HepG2 (cell line): ENCODE results near the gene ZMYND8. TPM values are rescaled to one million over a fixed set of nuclear protein-coding genes. Genes with fewer than 3 reads are reported as not detected.
A peak's percentile ranks its signal among the peaks of the same experiment; 100 is the strongest.

Source experiments
- ATAC-seq: fragments of 200-7000 bp; cut with Tn5 transposase; 3 replicates; pipeline ENCODE4 v1.9.1; 2020; ENCODE audit warnings: mild to moderate bottlenecking, moderate library complexity
- BruUV-seq: library from RNA; stranded (reverse); fragments of 400-500 nt; replicated peaks from 2 replicates; lab custom pipeline; 2021; lab: Mats Ljungman, UMichigan
- CTCF ChIA-PET: fragments of 300-600 bp; formaldehyde crosslinking; extraction: SDS; loops from one replicate; lab custom pipeline; 2021; ENCODE audit warnings: low total read pairs, inconsistent platforms, low intra/inter-chr PET ratio; lab: Yijun Ruan, JAX
- POLR2A ChIA-PET: fragments of 350-600 bp; sonication (Branson Sonifier 250); formaldehyde crosslinking; loops from one replicate; lab custom pipeline; 2020; ENCODE audit warnings: antibody characterized with exemption, inconsistent platforms; lab: Yijun Ruan, JAX
- DNase-seq: peaks from one replicate; pipeline ENCODE4 v3.0.0-alpha.2; 2015; ENCODE audit warnings: low spot score
- FAIRE-seq: peaks from 3 replicates; lab custom pipeline; 2011; peaks lifted over from hg19 to GRCh38; lab: Jason Lieb, UNC
- H2AFZ ChIP-seq: one replicate; pipeline ENCODE4 v1.6.1; 2011; ENCODE audit warnings: low read length, inconsistent platforms
- H3K27ac ChIP-seq: fragments of 300-600 bp; 3 replicates; pipeline ENCODE4 v1.8.0; 2011; ENCODE audit warnings: mixed run types, mild to moderate bottlenecking, mixed read lengths, low read length, inconsistent platforms; ENCODE audit not compliant: insufficient read depth; ENCODE audit errors: extremely low read length
- H3K27me3 ChIP-seq, 2 experiments: fragments of 200-600 bp in 1 of 2; 2 replicates in 1 of 2; 3 replicates in 1 of 2; pipeline versions ENCODE4 v1.6.0 to v1.8.0; 2011; ENCODE audit warnings: low read length in 2 of 2, mild to moderate bottlenecking in 2 of 2, moderate library complexity in 2 of 2, inconsistent platforms in 1 of 2; ENCODE audit not compliant: insufficient read depth in 2 of 2, control insufficient read depth in 1 of 2
- H3K36me3 ChIP-seq, 2 experiments: fragments of 200-600 bp in 1 of 2; replicated peaks in 1 of 2; 2 replicates in 1 of 2; 3 replicates in 1 of 2; pipeline versions ENCODE4 v1.5.1 to v1.8.0; 2011; ENCODE audit warnings: low read length in 2 of 2, inconsistent platforms in 1 of 2; ENCODE audit not compliant: insufficient read depth in 2 of 2, control insufficient read depth in 1 of 2
- H3K4me1 ChIP-seq: 2 replicates; pipeline ENCODE4 v1.5.1; 2012; ENCODE audit warnings: low read length, inconsistent platforms; ENCODE audit not compliant: insufficient read depth
- H3K4me2 ChIP-seq: 2 replicates; pipeline ENCODE4 v1.6.0; 2011; ENCODE audit warnings: low read depth, low read length, inconsistent platforms
- H3K4me3 ChIP-seq, 3 experiments: fragments of 200-600 bp in 1 of 3; sonication (generic), shearing (Covaris generic) in 1 of 3; replicated peaks in 1 of 3; 2 replicates each; pipeline ENCODE4 v1.5.1; 2011 to 2016; ENCODE audit warnings: low read length in 3 of 3, inconsistent platforms in 2 of 3, low read depth in 2 of 3, mild to moderate bottlenecking in 2 of 3, control low read depth in 1 of 3, mixed read lengths in 1 of 3; ENCODE audit not compliant: insufficient read depth in 1 of 3
- H3K79me2 ChIP-seq: one replicate; pipeline ENCODE4 v1.6.1; 2011; ENCODE audit warnings: low read length, inconsistent platforms; ENCODE audit not compliant: insufficient read depth
- H3K9ac ChIP-seq: 2 replicates; pipeline ENCODE4 v1.6.0; 2011; ENCODE audit warnings: mild to moderate bottlenecking, low read depth, low read length, inconsistent platforms; ENCODE audit not compliant: insufficient read depth
- H3K9me3 ChIP-seq: 2 replicates; pipeline ENCODE4 v1.5.1; 2012; ENCODE audit warnings: mild to moderate bottlenecking, low read length
- H4K20me1 ChIP-seq: 2 replicates; pipeline ENCODE4 v1.6.0; 2011; ENCODE audit warnings: inconsistent platforms, mild to moderate bottlenecking, low read length, moderate library complexity; ENCODE audit not compliant: insufficient read depth
- ARID2 ChIP-seq: sonication (generic); formaldehyde crosslinking; IDR thresholded peaks from 2 replicates; pipeline ENCODE4 v1.8.1; 2022; ENCODE audit warnings: mild to moderate bottlenecking, missing genetic modification reagents, borderline replicate concordance
- ATF1 ChIP-seq: IDR thresholded peaks from 2 replicates; pipeline ENCODE4 v1.6.1; 2016; ENCODE audit warnings: mild to moderate bottlenecking, control low read depth
- CAMTA2 ChIP-seq: sonication (generic); formaldehyde crosslinking; IDR thresholded peaks from 2 replicates; pipeline ENCODE4 v1.4.0; 2020; ENCODE audit warnings: mild to moderate bottlenecking, missing genetic modification reagents, borderline replicate concordance
- FOXK2 ChIP-seq: fragments of 450-650 bp; IDR thresholded peaks from 2 replicates; pipeline ENCODE4 v1.6.1; 2016
- GZF1 ChIP-seq: sonication (generic); formaldehyde crosslinking; IDR thresholded peaks from 2 replicates; pipeline ENCODE4 v1.5.1; 2020; ENCODE audit warnings: mild to moderate bottlenecking, missing genetic modification reagents
- HMGA1 ChIP-seq: sonication (generic); formaldehyde crosslinking; conservative IDR thresholded peaks from 2 replicates; pipeline ENCODE4 v1.4.0; 2020; ENCODE audit warnings: missing genetic modification reagents
- KLF13 ChIP-seq: sonication (generic); formaldehyde crosslinking; IDR thresholded peaks from 2 replicates; pipeline ENCODE4 v1.4.0; 2020; ENCODE audit warnings: mild to moderate bottlenecking, missing genetic modification reagents
- SIX1 ChIP-seq: sonication (generic); formaldehyde crosslinking; IDR thresholded peaks from 2 replicates; pipeline ENCODE4 v1.4.0; 2020; ENCODE audit warnings: missing genetic modification reagents, borderline replicate concordance
- ZNF607 ChIP-seq: sonication (generic); formaldehyde crosslinking; IDR thresholded peaks from 2 replicates; pipeline ENCODE4 v1.5.1; 2020; ENCODE audit warnings: missing genetic modification reagents, mild to moderate bottlenecking, borderline replicate concordance
- WGBS: methylation state at CpG from one replicate; pipeline ENCODE4 v1.1.6; 2017; ENCODE audit warnings: low lambda C conversion rate; 5-methylcytosine and 5-hydroxymethylcytosine counted together
- in situ Hi-C: cut with HindIII; loops from 2 replicates; pipeline ENCODE4 v1.10.0; 2017; ENCODE audit warnings: low pct_unique_long_range_greater_than_20kb; ENCODE audit not compliant: extremely low pct_ligation_motif_present
- intact Hi-C: fragments of 100-400 bp; cut with micrococcal nuclease; formaldehyde crosslinking; loops from one replicate; pipeline ENCODE4 v1.10.0; 2022; ENCODE audit not compliant: unreplicated experiment
- polyA plus RNA-seq, 8 experiments: library from polyadenylated mRNA; depleted of rRNA in 3 of 8; stranded (reverse) in 7 of 8; unstranded in 1 of 8; fragments of >200 nt; fragmentation: Illumina TruSeq in 4 of 8; extraction: Trizol in 4 of 8; gene quantifications; 2 replicates each; pipeline versions ENCODE4 v1.2.1 to v1.2.3, GENCODE V29; 2011 to 2016; ENCODE audit warnings: low read depth in 4 of 8, missing spikeins in 1 of 8, mixed read lengths in 1 of 8; ENCODE audit not compliant: insufficient read depth in 1 of 8
- total RNA-seq, 5 experiments: library from RNA; depleted of rRNA; stranded (reverse); fragments of >200 nt; fragmentation: Illumina TruSeq; extraction: Trizol; gene quantifications; 2 replicates each; pipeline ENCODE4 v1.2.3, GENCODE V29; 2016; ENCODE audit warnings: low read depth in 1 of 5
- TF ChIP-seq, protein P1 (sequence below): sonication (generic); formaldehyde crosslinking; IDR thresholded peaks from 2 replicates; pipeline ENCODE4 v1.5.1; 2020; ENCODE audit warnings: mild to moderate bottlenecking, missing genetic modification reagents
- TF ChIP-seq, protein P2 (sequence below): sonication (generic); formaldehyde crosslinking; IDR thresholded peaks from 2 replicates; pipeline ENCODE4 v1.5.0; 2020; ENCODE audit warnings: missing genetic modification reagents
- TF ChIP-seq, protein P3 (sequence below): sonication (generic); formaldehyde crosslinking; IDR thresholded peaks from 2 replicates; pipeline ENCODE4 v1.8.0; 2022; ENCODE audit warnings: missing genetic modification reagents, mild to moderate bottlenecking, moderate library complexity, borderline replicate concordance
- TF ChIP-seq, protein P4 (sequence below): sonication (generic); formaldehyde crosslinking; IDR thresholded peaks from 2 replicates; pipeline ENCODE4 v1.5.1; 2020; ENCODE audit warnings: missing genetic modification reagents, mild to moderate bottlenecking, borderline replicate concordance

The ZMYND8 gene
- total and polyA plus RNA-seq, 2 of the 13 experiments (the other 11 are each of a cell fraction or from before 2014, with no cell fraction given): 53.9 to 84.7 TPM

DNA sequence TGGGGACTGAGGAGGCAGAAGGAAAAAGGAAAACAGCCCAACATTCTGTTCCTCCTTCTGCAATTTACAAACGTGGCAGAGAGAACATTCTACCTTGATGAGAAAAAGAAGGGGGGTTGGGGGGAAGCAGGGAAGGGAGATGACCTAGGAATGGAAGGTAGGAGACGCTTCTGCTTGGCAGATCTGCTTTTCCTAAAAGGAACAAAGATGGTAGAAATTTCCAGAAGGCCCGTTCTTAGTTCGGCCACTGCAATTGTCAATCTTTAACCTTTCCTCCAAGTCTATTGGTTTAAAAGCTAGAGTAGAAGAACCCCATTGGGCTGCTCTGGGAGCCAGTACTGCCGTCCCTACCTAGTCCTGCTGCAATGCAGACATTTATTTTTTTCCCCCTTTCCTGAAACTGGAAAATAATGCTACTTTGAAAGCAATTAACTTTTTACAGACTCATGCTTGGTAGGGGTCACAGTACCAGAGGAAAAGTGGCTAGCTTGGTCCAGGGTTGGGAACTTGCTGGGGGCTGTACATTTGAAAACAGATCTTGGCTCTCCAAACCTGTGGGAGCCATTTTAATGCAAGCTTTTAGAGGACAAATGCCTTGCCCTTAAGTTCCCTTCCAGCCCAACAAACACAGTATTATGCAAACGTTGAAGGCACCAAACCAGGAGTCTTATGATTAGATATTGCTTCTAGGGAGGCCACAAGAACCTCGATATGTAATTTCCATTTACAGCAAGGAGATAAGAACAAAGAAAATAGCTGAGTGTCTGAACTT, 2.6 kb downstream of the ZMYND8 start:
- POLR2A ChIA-PET: interaction anchor here (1.0 to 13.6 kb wide), 10 partner anchors 6 to 153 kb away, joined by 3 to 624 read pairs (median 95); no protein-coding TSS in a partner anchor
- intact Hi-C loops (no loop called here), in situ Hi-C loops (no loop called here)
- CTCF ChIA-PET: interaction anchor here (1.7 kb wide), 1 partner anchor 30 kb away, joined by 7 read pairs; no protein-coding TSS in a partner anchor
- BruUV-seq: no TSS peak
- H3K9me3 ChIP-seq: no peaks in the 10 kb centered on the region
- peak overlapping the region; percentile 72 to 81 (median 73) for H3K4me3 ChIP-seq
- H3K4me2 ChIP-seq: peak overlapping the region; percentile 91
- peak overlapping the region; percentile 99 for H3K27ac ChIP-seq
- ATAC-seq: no peak
- 42% methylated on average over 7 of the region's 7 CpGs for WGBS
- peaks cover 42% of the 10 kb centered on the region for H4K20me1 ChIP-seq
- H3K36me3 ChIP-seq: peaks cover 5 to 28% of the 10 kb centered on the region in 2 experiments
- DNase-seq: no peak
- FAIRE-seq: no peak
- H2AFZ ChIP-seq: no peak overlapping the region
- H3K9ac ChIP-seq: peak overlapping the region; percentile 99
- no peaks in the 10 kb centered on the region; a peak in 1 of 5 replicates for H3K27me3 ChIP-seq
- H3K4me1 ChIP-seq: peaks cover 80% of the 10 kb centered on the region
- peaks cover 83% of the 10 kb centered on the region for H3K79me2 ChIP-seq
- TF ChIP-seq GZF1 (CRISPR knock-in tag) (no peak), ARID2 (CRISPR knock-in tag) (no peak), HMGA1 (CRISPR knock-in tag) (no peak), SIX1 (no peak), FOXK2 (no peak), ZNF607 (CRISPR knock-in tag) (no peak; the same call in 1 of the 2 replicates), ATF1 (CRISPR knock-in tag) (no peak), KLF13 (no peak), CAMTA2 (no peak)
- TF ChIP-seq, protein P1, sequence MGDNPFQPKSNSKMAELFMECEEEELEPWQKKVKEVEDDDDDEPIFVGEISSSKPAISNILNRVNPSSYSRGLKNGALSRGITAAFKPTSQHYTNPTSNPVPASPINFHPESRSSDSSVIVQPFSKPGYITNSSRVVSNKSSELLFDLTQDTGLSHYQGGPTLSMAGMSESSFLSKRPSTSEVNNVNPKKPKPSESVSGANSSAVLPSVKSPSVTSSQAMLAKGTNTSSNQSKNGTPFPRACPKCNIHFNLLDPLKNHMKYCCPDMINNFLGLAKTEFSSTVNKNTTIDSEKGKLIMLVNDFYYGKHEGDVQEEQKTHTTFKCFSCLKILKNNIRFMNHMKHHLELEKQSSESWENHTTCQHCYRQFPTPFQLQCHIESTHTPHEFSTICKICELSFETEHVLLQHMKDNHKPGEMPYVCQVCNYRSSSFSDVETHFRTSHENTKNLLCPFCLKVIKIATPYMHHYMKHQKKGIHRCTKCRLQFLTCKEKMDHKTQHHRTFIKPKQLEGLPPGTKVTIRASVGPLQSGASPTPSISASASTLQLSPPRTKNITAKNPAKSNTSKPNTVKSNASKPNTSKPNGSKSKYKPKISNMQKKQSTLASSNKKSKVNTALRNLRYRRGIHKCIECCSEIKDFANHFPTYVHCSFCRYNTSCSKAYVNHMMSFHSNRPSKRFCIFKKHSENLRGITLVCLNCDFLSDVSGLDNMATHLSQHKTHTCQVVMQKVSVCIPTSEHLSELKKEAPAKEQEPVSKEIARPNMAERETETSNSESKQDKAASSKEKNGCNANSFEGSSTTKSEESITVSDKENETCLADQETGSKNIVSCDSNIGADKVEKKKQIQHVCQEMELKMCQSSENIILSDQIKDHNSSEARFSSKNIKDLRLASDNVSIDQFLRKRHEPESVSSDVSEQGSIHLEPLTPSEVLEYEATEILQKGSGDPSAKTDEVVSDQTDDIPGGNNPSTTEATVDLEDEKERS: no peak
- TF ChIP-seq, protein P2, sequence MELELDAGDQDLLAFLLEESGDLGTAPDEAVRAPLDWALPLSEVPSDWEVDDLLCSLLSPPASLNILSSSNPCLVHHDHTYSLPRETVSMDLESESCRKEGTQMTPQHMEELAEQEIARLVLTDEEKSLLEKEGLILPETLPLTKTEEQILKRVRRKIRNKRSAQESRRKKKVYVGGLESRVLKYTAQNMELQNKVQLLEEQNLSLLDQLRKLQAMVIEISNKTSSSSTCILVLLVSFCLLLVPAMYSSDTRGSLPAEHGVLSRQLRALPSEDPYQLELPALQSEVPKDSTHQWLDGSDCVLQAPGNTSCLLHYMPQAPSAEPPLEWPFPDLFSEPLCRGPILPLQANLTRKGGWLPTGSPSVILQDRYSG (CRISPR knock-in tag): no peak
- TF ChIP-seq, protein P3, sequence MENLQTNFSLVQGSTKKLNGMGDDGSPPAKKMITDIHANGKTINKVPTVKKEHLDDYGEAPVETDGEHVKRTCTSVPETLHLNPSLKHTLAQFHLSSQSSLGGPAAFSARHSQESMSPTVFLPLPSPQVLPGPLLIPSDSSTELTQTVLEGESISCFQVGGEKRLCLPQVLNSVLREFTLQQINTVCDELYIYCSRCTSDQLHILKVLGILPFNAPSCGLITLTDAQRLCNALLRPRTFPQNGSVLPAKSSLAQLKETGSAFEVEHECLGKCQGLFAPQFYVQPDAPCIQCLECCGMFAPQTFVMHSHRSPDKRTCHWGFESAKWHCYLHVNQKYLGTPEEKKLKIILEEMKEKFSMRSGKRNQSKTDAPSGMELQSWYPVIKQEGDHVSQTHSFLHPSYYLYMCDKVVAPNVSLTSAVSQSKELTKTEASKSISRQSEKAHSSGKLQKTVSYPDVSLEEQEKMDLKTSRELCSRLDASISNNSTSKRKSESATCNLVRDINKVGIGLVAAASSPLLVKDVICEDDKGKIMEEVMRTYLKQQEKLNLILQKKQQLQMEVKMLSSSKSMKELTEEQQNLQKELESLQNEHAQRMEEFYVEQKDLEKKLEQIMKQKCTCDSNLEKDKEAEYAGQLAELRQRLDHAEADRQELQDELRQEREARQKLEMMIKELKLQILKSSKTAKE: no peak
- TF ChIP-seq, protein P4, sequence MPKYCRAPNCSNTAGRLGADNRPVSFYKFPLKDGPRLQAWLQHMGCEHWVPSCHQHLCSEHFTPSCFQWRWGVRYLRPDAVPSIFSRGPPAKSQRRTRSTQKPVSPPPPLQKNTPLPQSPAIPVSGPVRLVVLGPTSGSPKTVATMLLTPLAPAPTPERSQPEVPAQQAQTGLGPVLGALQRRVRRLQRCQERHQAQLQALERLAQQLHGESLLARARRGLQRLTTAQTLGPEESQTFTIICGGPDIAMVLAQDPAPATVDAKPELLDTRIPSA (CRISPR knock-in tag): no peak
